Ishikawa (cell line): Measurements from ENCODE around the gene FBXW8.

Experiments
- FOXM1 ChIP-seq: IDR thresholded peaks from 2 replicates; pipeline ENCODE4 v1.6.1; 2012; ENCODE audit warnings: low read depth, borderline replicate concordance
- MAX ChIP-seq: IDR thresholded peaks from 2 replicates; pipeline ENCODE4 v1.6.1; 2012
- NFIC ChIP-seq: IDR thresholded peaks from 2 replicates; pipeline ENCODE4 v1.6.1; 2012
- RAD21 ChIP-seq: IDR thresholded peaks from 2 replicates; pipeline ENCODE4 v1.6.1; 2012; ENCODE audit warnings: low read depth
- USF1 ChIP-seq: IDR thresholded peaks from 2 replicates; pipeline ENCODE4 v1.6.1; 2012

- no peak for TF ChIP-seq MAX
- TF ChIP-seq NFIC: no peak
- no peak for TF ChIP-seq RAD21
- TF ChIP-seq FOXM1: no peak
- TF ChIP-seq USF1: no peak
Observed at GRCh38 chr12:116927244-116927940, 16.6 kb downstream of the FBXW8 start.
